ENCODE measurements around the gene ADRA2C.

The ADRA2C gene

GRCh38 chr4:3809028-3809427 lies 42.8 kb downstream of the ADRA2C start:
- CTCF ChIA-PET: no interaction called here
- no peak for TF ChIP-seq CTCF (IDR thresholded peaks at IDR 0.05; ENCODE audit: control extremely low read depth, extremely low read depth, low read depth, missing control alignments)

GRCh38 chr4:3809451-3810110 lies 43.4 kb downstream of the ADRA2C start:
- POLR2A ChIA-PET: no interaction called here

More at GRCh38 chr4:3809028-3809427, 42.8 kb downstream of the ADRA2C start:
- POLR2A ChIA-PET: no interaction called here
- DNase-seq (ENCODE audit: extremely low spot score): no peak

GRCh38 chr4:3810111-3810680 lies 44.0 kb downstream of the ADRA2C start:
- ChIA-PET POLR2A (no interaction called here), CTCF (interaction anchor here (1.0 kb wide), 1 partner anchor 330 kb away, joined by 3 read pairs; no protein-coding TSS in a partner anchor)
- no peak for TF ChIP-seq CTCF (IDR thresholded peaks at IDR 0.05; ENCODE audit: control extremely low read depth, extremely low read depth, low read depth, missing control alignments)
- DNase-seq (ENCODE audit: extremely low spot score): no peak

More at GRCh38 chr4:3809451-3810110, 43.4 kb downstream of the ADRA2C start:
- no peak for TF ChIP-seq CTCF (IDR thresholded peaks at IDR 0.05; ENCODE audit: control extremely low read depth, extremely low read depth, low read depth, missing control alignments)
- no peak for DNase-seq (ENCODE audit: extremely low spot score)
- CTCF ChIA-PET: interaction anchor here (1.0 kb wide), 1 partner anchor 329 kb away, joined by 3 read pairs; no protein-coding TSS in a partner anchor

DNA sequence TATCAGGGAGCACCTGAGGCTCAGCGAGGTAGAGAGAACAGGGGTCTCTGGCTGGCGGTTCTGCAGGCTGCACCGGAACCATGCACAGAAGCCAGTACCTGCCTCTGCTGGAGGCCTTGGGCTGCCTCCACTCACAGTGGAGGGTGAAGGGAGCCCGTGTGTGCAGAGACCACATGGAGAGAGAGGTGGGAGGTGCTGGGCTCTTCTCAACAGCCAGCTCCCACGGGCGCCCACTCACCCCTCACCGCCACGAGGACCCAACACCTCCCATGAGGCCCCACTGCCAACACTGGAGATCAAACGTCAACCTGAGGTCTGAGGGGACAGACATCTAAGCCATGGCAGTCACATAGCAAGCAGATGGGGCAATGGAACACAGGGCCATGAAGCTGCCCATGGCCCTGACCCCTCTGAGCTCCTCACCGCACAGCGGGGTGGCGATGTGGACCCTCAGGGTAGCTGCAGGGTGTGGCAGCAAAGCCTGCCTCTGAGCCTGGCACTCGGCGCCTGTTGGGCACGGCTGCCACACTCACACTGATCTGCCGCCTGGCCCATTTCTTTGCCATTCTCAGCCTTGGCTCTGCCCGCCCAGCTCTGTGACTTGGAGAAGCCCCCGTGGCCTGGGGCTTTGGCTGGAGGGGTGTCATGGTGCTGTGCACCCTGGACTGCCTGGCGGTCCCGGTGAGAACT lies 44.8 kb downstream of the ADRA2C start:
- CTCF ChIA-PET: no interaction called here
- POLR2A ChIA-PET: no interaction called here
- TF ChIP-seq CTCF (IDR thresholded peaks at IDR 0.05; ENCODE audit: control extremely low read depth, extremely low read depth, low read depth, missing control alignments): no peak
- no peak for DNase-seq (ENCODE audit: extremely low spot score)

- DNase-seq (ENCODE audit: extremely low spot score): no peak
- POLR2A ChIA-PET: no interaction called here
- CTCF ChIA-PET: no interaction called here
- TF ChIP-seq CTCF (IDR thresholded peaks at IDR 0.05; ENCODE audit: control extremely low read depth, extremely low read depth, low read depth, missing control alignments): no peak
Observed at GRCh38 chr4:3811621-3812020, 45.4 kb downstream of the ADRA2C start.

DNA sequence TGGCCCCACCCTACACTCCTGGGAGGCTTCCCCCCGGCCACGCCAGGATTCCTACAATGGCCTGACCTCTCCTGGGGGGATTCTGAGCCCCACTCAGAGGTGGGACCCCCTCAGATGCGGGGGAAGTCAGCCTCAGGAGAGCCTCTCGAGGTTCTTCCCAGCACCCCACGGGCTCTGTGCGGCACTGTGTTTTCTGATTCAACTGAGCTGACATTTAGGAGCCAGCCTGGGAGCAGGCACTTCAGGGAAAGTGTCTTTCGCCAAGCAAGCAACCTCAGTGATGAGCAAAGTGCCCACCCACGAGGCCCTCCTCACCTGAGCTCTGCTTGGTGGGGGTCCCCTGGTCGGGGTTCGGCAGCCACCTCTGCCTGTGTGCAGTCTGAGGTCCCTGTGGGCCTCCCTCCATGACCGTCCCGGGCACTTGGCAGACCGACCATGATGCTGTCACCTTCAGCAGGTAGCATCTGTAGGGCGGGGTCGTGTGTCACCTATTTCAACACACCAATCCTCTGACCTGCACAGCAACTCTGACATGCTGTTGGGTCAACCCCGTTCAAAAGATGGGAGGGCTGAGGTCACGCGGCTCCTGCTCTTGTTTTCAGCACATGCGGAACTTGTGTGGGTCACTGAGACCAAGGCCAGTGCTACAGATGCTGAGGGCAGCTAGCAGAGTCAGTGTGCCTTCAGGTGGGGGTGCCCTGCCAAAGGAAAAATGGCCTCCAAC lies 46.2 kb downstream of the ADRA2C start:
- POLR2A ChIA-PET: no interaction called here
- CTCF ChIA-PET: interaction anchor here (1.2 kb wide), 1 partner anchor 12 kb away, joined by 3 read pairs; no protein-coding TSS in a partner anchor
- TF ChIP-seq CTCF (IDR thresholded peaks at IDR 0.05; ENCODE audit: control extremely low read depth, extremely low read depth, low read depth, missing control alignments): no peak
- DNase-seq (ENCODE audit: extremely low spot score): no peak
